AG10803 (cell line): ENCODE results near the gene HTR3B.
"Not testable (repeated sequence)": the region's sequence is repeated elsewhere in the genome, so short reads cannot be mapped to it uniquely, and the experiment has no call there.

Experiments used
- DNase-seq: peaks from one replicate; pipeline ENCODE4 v3.0.0; 2010; ENCODE audit warnings: low read depth
- H3K4me3 ChIP-seq: 2 replicates; pipeline ENCODE4 v1.5.1; 2011; ENCODE audit warnings: mild to moderate bottlenecking, low read length, control low read depth
- CTCF ChIP-seq: conservative IDR thresholded peaks from 2 replicates; pipeline ENCODE4 v1.5.1; 2011; ENCODE audit warnings: mild to moderate bottlenecking, low read length, control low read depth, inconsistent platforms

The HTR3B gene

DNA sequence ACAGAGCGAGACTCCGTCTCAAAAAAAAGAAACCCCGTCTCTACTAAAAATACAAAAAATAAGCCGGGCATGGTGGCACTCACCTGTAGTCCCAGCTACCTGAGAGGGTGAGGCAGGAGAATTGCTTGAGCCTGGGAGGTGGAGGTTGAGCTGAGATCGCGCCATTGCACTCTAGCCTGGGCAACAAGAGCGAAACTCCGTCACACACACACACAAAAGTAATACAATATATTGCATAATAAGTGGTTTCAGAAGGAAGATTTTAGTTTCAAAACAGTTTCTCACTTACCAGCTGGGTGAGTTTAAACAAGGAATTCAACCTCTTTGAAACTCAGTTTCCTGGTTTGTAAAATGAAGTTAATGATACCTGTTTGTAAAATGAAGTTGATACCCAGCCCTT is 37.7 kb downstream of the HTR3B start:
- TF ChIP-seq CTCF, result no peak

GRCh38 chr11:113946162-113946561 is 41.6 kb downstream of the HTR3B start:
- H3K4me3 ChIP-seq, DNase-seq: not testable (repeated sequence)

More for the DNA sequence above, 37.7 kb downstream of the HTR3B start:
- no peak for DNase-seq
- H3K4me3 ChIP-seq, result no peak overlapping the region

DNA sequence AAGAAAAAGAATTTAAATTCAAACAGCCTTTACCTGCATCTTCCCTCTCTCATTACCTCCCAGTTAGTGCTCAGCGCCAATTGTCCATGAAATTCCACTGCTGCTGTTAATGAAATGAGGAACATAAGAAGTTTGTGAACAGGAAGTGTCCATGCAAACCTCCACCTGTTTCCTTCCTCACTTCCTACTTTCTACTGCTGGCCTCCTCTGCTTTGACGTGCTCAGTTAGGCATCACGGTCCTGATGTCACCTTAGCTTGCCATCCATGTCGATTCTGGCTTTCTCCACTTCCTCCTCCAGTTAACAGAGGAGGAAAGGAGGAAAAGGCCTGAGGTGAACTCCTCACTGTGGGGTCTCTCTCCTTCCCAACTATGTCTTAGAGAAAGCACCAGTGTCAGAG is 43.4 kb downstream of the HTR3B start:
- DNase-seq, result no peak
- no peak for TF ChIP-seq CTCF
- H3K4me3 ChIP-seq, result no peak overlapping the region

- DNase-seq, result no peak
- no peak for TF ChIP-seq CTCF
- H3K4me3 ChIP-seq, result no peak overlapping the region
These were observed 45.3 kb downstream of the HTR3B start for GRCh38 chr11:113949891-113950290.

DNA sequence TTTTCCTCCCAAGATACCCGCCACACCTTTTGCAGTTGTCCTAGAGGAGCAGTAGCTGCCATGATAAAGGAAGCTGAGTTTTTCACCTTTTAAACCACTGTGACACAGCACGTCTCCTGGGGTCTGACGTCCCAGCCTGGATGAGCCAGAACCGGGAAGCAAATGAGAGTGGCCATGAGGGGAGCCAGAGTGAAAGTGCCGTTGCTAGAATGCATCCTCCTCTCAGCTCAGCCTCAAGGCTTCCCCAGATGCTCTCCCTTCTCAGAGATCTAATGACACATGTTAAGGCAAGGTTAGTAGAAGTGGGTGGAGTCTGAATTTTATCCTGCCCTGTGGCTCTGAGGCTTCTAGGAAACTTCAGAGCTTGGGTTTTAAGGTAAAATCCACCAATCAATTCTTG is 46.9 kb downstream of the HTR3B start:
- DNase-seq, result no peak
- TF ChIP-seq CTCF, result no peak
- H3K4me3 ChIP-seq, result no peak overlapping the region

DNA sequence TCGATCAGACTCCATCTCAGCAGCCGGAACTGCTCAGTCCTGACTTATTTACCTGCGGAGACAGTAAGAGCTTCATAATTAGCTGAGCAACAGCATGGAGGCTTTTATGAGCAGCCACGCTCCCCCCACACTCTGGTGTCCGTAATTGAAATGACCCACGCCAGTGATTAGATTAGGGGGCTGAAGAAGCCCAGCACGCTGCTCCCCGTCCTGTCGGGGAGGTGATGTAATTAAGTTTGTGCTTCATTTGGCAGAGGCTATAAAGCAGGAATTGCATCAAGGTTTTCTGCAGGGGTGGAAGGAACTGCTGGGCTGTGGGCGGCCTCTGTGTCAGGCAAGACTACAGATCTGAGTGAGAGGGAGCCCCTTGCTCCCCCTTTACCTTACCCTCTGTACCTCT is 47.5 kb downstream of the HTR3B start:
- no peak for TF ChIP-seq CTCF
- no peak for DNase-seq
- H3K4me3 ChIP-seq, result no peak overlapping the region

DNA sequence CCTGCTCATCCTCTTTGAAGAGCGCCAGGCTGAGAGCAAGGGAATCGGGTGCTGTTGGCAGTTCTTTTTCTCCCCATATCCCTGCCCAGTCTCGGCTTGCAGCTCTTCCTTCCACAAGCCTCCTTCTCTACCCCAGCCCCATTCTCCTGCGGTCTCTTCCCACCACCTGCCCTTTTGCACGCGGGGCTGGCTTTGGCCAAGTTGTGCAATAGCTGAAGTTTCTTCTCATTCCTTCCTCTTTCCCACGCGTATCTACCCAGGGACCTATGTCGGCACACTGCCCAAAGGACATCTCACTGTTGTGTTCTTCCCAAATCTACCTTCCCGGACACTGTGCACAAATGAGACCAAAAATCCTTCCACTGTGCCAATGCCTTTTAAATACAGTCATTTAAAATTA is 48.0 kb downstream of the HTR3B start:
- DNase-seq, result no peak
- no peak for TF ChIP-seq CTCF

DNA sequence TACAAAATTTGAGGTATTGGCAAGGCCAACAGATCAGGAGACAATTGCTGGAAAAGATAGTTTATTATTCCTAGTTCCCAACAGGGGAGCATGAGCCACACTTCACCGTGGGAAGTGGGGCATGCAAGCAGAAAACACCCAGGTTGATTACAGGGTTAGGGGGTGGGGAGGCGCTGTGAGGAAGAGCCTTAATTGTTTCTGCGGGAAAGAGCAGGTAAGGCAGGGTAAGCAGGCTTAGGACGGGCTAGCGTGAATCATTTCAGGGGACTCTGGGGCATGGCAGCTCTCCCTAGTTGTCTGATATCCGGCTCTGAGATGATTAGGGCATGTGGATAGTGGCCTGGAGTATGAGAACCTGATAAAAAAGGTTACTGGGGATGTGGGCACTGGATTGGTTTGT is 49.6 kb downstream of the HTR3B start:
- TF ChIP-seq CTCF, result no peak
- DNase-seq, result no peak
- no peak overlapping the region for H3K4me3 ChIP-seq

More for the DNA sequence above, 48.0 kb downstream of the HTR3B start:
- no peak overlapping the region for H3K4me3 ChIP-seq
